Mammary epithelial cell (primary cell): ENCODE measurements around the gene FUZ.

Experiments
- CTCF ChIP-seq, 2 donors: IDR thresholded peaks in 1 of 2; conservative IDR thresholded peaks in 1 of 2; 2 replicates each; pipeline ENCODE4 v1.5.1; 2011 to 2012; ENCODE audit warnings: inconsistent platforms in 2 of 2, low read length in 2 of 2, mild to moderate bottlenecking in 2 of 2, control low read depth in 1 of 2, low read depth in 1 of 2; ENCODE audit not compliant: insufficient read depth in 1 of 2; ENCODE audit errors: extremely low read depth in 1 of 2
- EZH2 ChIP-seq: IDR thresholded peaks from 2 replicates; pipeline ENCODE4 v1.6.1; 2012; ENCODE audit warnings: low read length, inconsistent platforms, borderline replicate concordance

GRCh38 chr19:49850487-49851342 lies 37.6 kb upstream of the FUZ start, which contains the start of gene PTOV1:
- TF ChIP-seq CTCF (conservative IDR thresholded peaks at IDR 0.05 in 1 of 2, IDR thresholded peaks at IDR 0.05 in 1 of 2; ENCODE audit: extremely low read depth in 1 of 2, insufficient read depth in 1 of 2, low read depth in 1 of 2, low read length in 2 of 2) (no peak), EZH2 (no peak)
